Uterus (tissue), 4 donors: ENCODE results near the gene NEMP1. TPM values are rescaled to one million over a fixed set of nuclear protein-coding genes. Genes with fewer than 3 reads are reported as not detected.

Experiments
- DNase-seq, 2 donors: peaks; one replicate each; pipeline ENCODE4 v3.0.0-alpha.2; 2019 to 2020
- H3K27ac ChIP-seq, 2 donors: fragments of 200-600 bp; sonication (generic); 1 replicate in 1 of 2; 2 replicates in 1 of 2; pipeline ENCODE4 v1.5.1; 2016 to 2018
- H3K27me3 ChIP-seq, 2 donors: fragments of 200-600 bp; sonication (generic); one replicate each; pipeline ENCODE4 v1.5.1; 2018 to 2019; ENCODE audit warnings: control low read depth in 1 of 2
- H3K36me3 ChIP-seq, 2 donors: fragments of 200-600 bp; sonication (generic); one replicate each; pipeline ENCODE4 v1.5.1; 2019; ENCODE audit warnings: control low read depth in 1 of 2
- H3K4me1 ChIP-seq, 2 donors: fragments of 200-600 bp; sonication (generic); one replicate each; pipeline ENCODE4 v1.5.1; 2018 to 2019; ENCODE audit warnings: control low read depth in 1 of 2
- H3K4me3 ChIP-seq, 2 donors: fragments of 200-600 bp; sonication (generic); 1 replicate in 1 of 2; 2 replicates in 1 of 2; pipeline ENCODE4 v1.5.1; 2018 to 2019; ENCODE audit warnings: mild to moderate bottlenecking in 1 of 2
- H3K9me3 ChIP-seq, 2 donors: fragments of 200-600 bp; sonication (generic); one replicate each; pipeline ENCODE4 v1.5.1; 2019; ENCODE audit warnings: control low read depth in 1 of 2
- CTCF ChIP-seq, 4 experiments: fragments of 200-600 bp in 2 of 4; fragments of 450-650 bp in 2 of 4; sonication (generic) in 2 of 4; IDR thresholded peaks; one replicate each; pipeline ENCODE4 v1.5.1; 2016 to 2019; ENCODE audit warnings: antibody characterized with exemption in 4 of 4, mild to moderate bottlenecking in 2 of 4, moderate library complexity in 1 of 4
- POLR2A ChIP-seq, 2 donors: fragments of 450-650 bp; IDR thresholded peaks; one replicate each; pipeline ENCODE4 v1.6.1; 2016; ENCODE audit warnings: antibody characterized with exemption in 2 of 2, mild to moderate bottlenecking in 1 of 2, moderate library complexity in 1 of 2
- intact Hi-C: fragments of 100-400 bp; cut with DNase I; formaldehyde crosslinking; loops from one replicate; pipeline ENCODE4 v1.15.1; 2023; ENCODE audit warnings: low total_unique reads
- total RNA-seq, 4 donors: library from RNA; depleted of rRNA in 3 of 4; stranded (reverse); fragments of >200 nt in 3 of 4; gene quantifications; one replicate each; pipeline versions ENCODE4 v1.1.0 to v1.2.4, GENCODE V29; 2014 to 2023
- donor health status: DM: yes; HTN: yes; CAD: no.

NEMP1 gene
- total RNA-seq, 4 donors from 2014 or later, result 1.5 to 18.0 (median 9.9) TPM

- H3K36me3 ChIP-seq, result no peaks in the 10 kb centered on the region
- peaks cover 0 to 7% of the 10 kb centered on the region in 2 donors for H3K4me1 ChIP-seq
- intact Hi-C loops, result no loop called here
- no peaks in the 10 kb centered on the region for H3K9me3 ChIP-seq
- no peak for DNase-seq
- no peaks in the 10 kb centered on the region for H3K27me3 ChIP-seq
- no peak overlapping the region for H3K4me3 ChIP-seq
- TF ChIP-seq POLR2A (IDR thresholded peaks at IDR 0.05) (no peak), CTCF (IDR thresholded peaks at IDR 0.05) (no peak)
- H3K27ac ChIP-seq, result no peak overlapping the region
Observed at GRCh38 chr12:57099047-57099714, 20.6 kb upstream of the NEMP1 start.

- H3K9me3 ChIP-seq, result no peaks in the 10 kb centered on the region
- H3K4me1 ChIP-seq, result peaks cover 3 to 10% of the 10 kb centered on the region in 2 donors
- no peak overlapping the region for H3K27ac ChIP-seq
- TF ChIP-seq POLR2A (IDR thresholded peaks at IDR 0.05) (no peak), CTCF (IDR thresholded peaks at IDR 0.05) (no peak)
- no peaks in the 10 kb centered on the region for H3K27me3 ChIP-seq
- H3K36me3 ChIP-seq, result no peaks in the 10 kb centered on the region
- no peak for DNase-seq
- no peak overlapping the region for H3K4me3 ChIP-seq
- intact Hi-C loops, result no loop called here
Observed at GRCh38 chr12:57098546-57098945, 20.0 kb upstream of the NEMP1 start.

GRCh38 chr12:57097554-57097835, 18.9 kb upstream of the NEMP1 start:
- no peaks in the 10 kb centered on the region for H3K9me3 ChIP-seq
- no peak for DNase-seq
- H3K4me1 ChIP-seq, result peaks cover 13 to 16% of the 10 kb centered on the region in 2 donors
- no peak overlapping the region for H3K4me3 ChIP-seq
- H3K27ac ChIP-seq, result no peak overlapping the region
- no peaks in the 10 kb centered on the region for H3K36me3 ChIP-seq
- intact Hi-C loops, result no loop called here
- TF ChIP-seq CTCF (IDR thresholded peaks at IDR 0.05) (no peak), POLR2A (IDR thresholded peaks at IDR 0.05) (no peak)
- H3K27me3 ChIP-seq, result no peaks in the 10 kb centered on the region

GRCh38 chr12:57096748-57097553, 18.4 kb upstream of the NEMP1 start:
- no peak for DNase-seq
- H3K27ac ChIP-seq, result no peak overlapping the region
- no peak overlapping the region for H3K4me3 ChIP-seq
- H3K9me3 ChIP-seq, result no peaks in the 10 kb centered on the region
- no peaks in the 10 kb centered on the region for H3K27me3 ChIP-seq
- H3K4me1 ChIP-seq, result peaks cover 16 to 19% of the 10 kb centered on the region in 2 donors
- intact Hi-C loops, result no loop called here
- H3K36me3 ChIP-seq, result no peaks in the 10 kb centered on the region
- no peak for TF ChIP-seq POLR2A (IDR thresholded peaks at IDR 0.05)
- no peak for TF ChIP-seq CTCF (IDR thresholded peaks at IDR 0.05)

- intact Hi-C loops, result no loop called here
- Histone ChIP-seq H3K9me3 (no peaks in the 10 kb centered on the region), H3K27me3 (no peaks in the 10 kb centered on the region), H3K4me1 (peaks cover 21 to 27% of the 10 kb centered on the region in 2 donors), H3K36me3 (no peaks in the 10 kb centered on the region), H3K4me3 (no peak overlapping the region), H3K27ac (no peak overlapping the region)
- TF ChIP-seq POLR2A (IDR thresholded peaks at IDR 0.05), result no peak
- TF ChIP-seq CTCF (IDR thresholded peaks at IDR 0.05), result no peak
- DNase-seq, result no peak
Observed at GRCh38 chr12:57096099-57096572, 17.5 kb upstream of the NEMP1 start.
